PC-9 (cell line): ENCODE data around the gene ZNF774. TPM values are rescaled to one million over a fixed set of nuclear protein-coding genes. Genes with fewer than 3 reads are reported as not detected.

Experiments used
- BruUV-seq: library from RNA; stranded (reverse); fragments of 400-500 nt; replicated peaks from 2 replicates; lab custom pipeline; 2021; lab: Mats Ljungman, UMichigan
- CTCF ChIA-PET: fragments of 300-600 bp; sonication (Branson Sonifier 250); formaldehyde crosslinking; loops from one replicate; lab custom pipeline; 2022; ENCODE audit warnings: antibody characterized with exemption; lab: Charles Lee
- POLR2A ChIA-PET: fragments of 300-600 bp; sonication (Branson Sonifier 250); formaldehyde crosslinking; loops from one replicate; lab custom pipeline; 2022; ENCODE audit warnings: antibody characterized with exemption; ENCODE audit not compliant: unreplicated experiment; lab: Charles Lee
- DNase-seq, 2 experiments: peaks; one replicate each; pipeline versions ENCODE4 v3.0.0 to v3.0.0-alpha.2; 2015 to 2022; ENCODE audit warnings: mixed read lengths in 1 of 2
- H2AFZ ChIP-seq: fragments of 200-600 bp; sonication (generic); 2 replicates; pipeline ENCODE4 v1.8.1; 2017; ENCODE audit warnings: antibody characterized with exemption
- H3F3A ChIP-seq: fragments of 200-600 bp; sonication (generic); 2 replicates; pipeline ENCODE4 v1.8.1; 2017; ENCODE audit warnings: antibody characterized with exemption, mild to moderate bottlenecking, low read depth; ENCODE audit not compliant: insufficient read depth
- H3K27ac ChIP-seq: fragments of 200-600 bp; sonication (generic); 2 replicates; pipeline ENCODE4 v1.6.1; 2016; ENCODE audit warnings: mixed run types
- H3K27me3 ChIP-seq: fragments of 200-600 bp; sonication (generic); 2 replicates; pipeline ENCODE4 v1.6.1; 2016; ENCODE audit warnings: low read depth, mixed run types; ENCODE audit not compliant: insufficient read depth
- H3K36me3 ChIP-seq: fragments of 200-600 bp; sonication (generic); 2 replicates; pipeline ENCODE4 v1.6.1; 2016; ENCODE audit warnings: low read depth, mixed run types
- H3K4me1 ChIP-seq: fragments of 200-600 bp; sonication (generic); replicated peaks from 2 replicates; pipeline ENCODE4 v1.6.1; 2016; ENCODE audit warnings: mixed run types; ENCODE audit not compliant: insufficient read depth
- H3K4me2 ChIP-seq: fragments of 200-600 bp; sonication (generic); 2 replicates; pipeline ENCODE4 v1.6.1; 2017; ENCODE audit warnings: mixed run types
- H3K4me3 ChIP-seq: fragments of 200-600 bp; sonication (generic); 2 replicates; pipeline ENCODE4 v1.6.1; 2016; ENCODE audit warnings: mixed run types
- H3K79me2 ChIP-seq: fragments of 200-600 bp; sonication (generic); 2 replicates; pipeline ENCODE4 v1.6.1; 2017; ENCODE audit warnings: low read depth, mixed run types
- H3K9me2 ChIP-seq: fragments of 200-600 bp; sonication (generic); 2 replicates; pipeline ENCODE4 v1.8.1; 2017; ENCODE audit warnings: mild to moderate bottlenecking; ENCODE audit not compliant: insufficient read depth
- H3K9me3 ChIP-seq: fragments of 200-600 bp; sonication (generic); 2 replicates; pipeline ENCODE4 v1.8.1; 2016; ENCODE audit warnings: low read depth; ENCODE audit not compliant: insufficient read depth
- H4K20me1 ChIP-seq: fragments of 200-600 bp; sonication (generic); 2 replicates; pipeline ENCODE4 v1.8.1; 2017; ENCODE audit not compliant: insufficient read depth
- EZH2 ChIP-seq: fragments of 200-600 bp; sonication (generic); IDR thresholded peaks from 2 replicates; pipeline ENCODE4 v1.8.0; 2017; ENCODE audit warnings: antibody characterized with exemption, low read depth
- intact Hi-C: fragments of 100-400 bp; cut with micrococcal nuclease; formaldehyde crosslinking; loops from one replicate; pipeline ENCODE4 v1.10.0; 2022; ENCODE audit not compliant: unreplicated experiment
- total RNA-seq: library from RNA; stranded (reverse); gene quantifications from 2 replicates; pipeline ENCODE4 v1.2.3, GENCODE V29; 2021
- TF ChIP-seq, protein P1 (sequence below): fragments of 200-600 bp; sonication (generic); conservative IDR thresholded peaks from 2 replicates; pipeline ENCODE4 v1.6.1; 2017; ENCODE audit warnings: mixed run types, antibody characterized with exemption, mild to moderate bottlenecking, moderate library complexity

The ZNF774 gene
- total RNA-seq, 1 experiment from 2014 or later = 6.3 TPM

DNA sequence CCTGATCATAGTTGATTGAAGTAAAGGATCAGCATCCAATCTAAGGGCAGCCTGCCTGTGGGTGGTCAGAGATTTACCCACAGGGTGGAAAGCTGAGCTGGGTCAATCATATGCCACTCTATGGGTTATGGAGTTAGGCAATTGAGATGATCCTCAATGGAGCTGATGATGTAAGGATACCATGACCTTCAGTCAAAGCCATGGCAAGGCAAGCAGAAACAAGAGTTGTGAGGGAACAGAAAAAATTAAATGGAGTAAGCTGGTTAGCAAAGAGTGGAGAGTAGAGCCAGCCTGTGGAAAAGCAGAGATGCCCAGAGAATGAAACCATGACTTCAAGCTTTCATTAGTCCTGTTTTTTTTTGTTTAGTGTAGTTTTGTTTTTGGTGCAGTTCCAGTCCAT lies 30.2 kb downstream of the ZNF774 start:
- TF ChIP-seq, protein P1, sequence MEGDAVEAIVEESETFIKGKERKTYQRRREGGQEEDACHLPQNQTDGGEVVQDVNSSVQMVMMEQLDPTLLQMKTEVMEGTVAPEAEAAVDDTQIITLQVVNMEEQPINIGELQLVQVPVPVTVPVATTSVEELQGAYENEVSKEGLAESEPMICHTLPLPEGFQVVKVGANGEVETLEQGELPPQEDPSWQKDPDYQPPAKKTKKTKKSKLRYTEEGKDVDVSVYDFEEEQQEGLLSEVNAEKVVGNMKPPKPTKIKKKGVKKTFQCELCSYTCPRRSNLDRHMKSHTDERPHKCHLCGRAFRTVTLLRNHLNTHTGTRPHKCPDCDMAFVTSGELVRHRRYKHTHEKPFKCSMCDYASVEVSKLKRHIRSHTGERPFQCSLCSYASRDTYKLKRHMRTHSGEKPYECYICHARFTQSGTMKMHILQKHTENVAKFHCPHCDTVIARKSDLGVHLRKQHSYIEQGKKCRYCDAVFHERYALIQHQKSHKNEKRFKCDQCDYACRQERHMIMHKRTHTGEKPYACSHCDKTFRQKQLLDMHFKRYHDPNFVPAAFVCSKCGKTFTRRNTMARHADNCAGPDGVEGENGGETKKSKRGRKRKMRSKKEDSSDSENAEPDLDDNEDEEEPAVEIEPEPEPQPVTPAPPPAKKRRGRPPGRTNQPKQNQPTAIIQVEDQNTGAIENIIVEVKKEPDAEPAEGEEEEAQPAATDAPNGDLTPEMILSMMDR = no peak
- no peak for TF ChIP-seq EZH2
- Histone ChIP-seq H3K27ac (no peak overlapping the region), H4K20me1 (no peaks in the 10 kb centered on the region), H2AFZ (no peak overlapping the region), H3K4me3 (no peak overlapping the region), H3K4me2 (no peak overlapping the region), H3F3A (peaks cover 12% of the 10 kb centered on the region), H3K27me3 (no peaks in the 10 kb centered on the region), H3K9me3 (peaks cover 11% of the 10 kb centered on the region; the same call in 1 of the 2 replicates), H3K36me3 (no peaks in the 10 kb centered on the region), H3K4me1 (0 out of 2 replicates have a peak, but pooled peaks cover under 1% of the 10 kb centered on the region), H3K79me2 (no peaks in the 10 kb centered on the region), H3K9me2 (no peaks in the 10 kb centered on the region)
- intact Hi-C loops = no loop called here
- CTCF ChIA-PET = no interaction called here
- BruUV-seq = no TSS peak
- POLR2A ChIA-PET = interaction anchor here (0.5 kb wide), 1 partner anchor 19 kb away, joined by 21 read pairs; no protein-coding TSS in a partner anchor
- DNase-seq = no peak

DNA sequence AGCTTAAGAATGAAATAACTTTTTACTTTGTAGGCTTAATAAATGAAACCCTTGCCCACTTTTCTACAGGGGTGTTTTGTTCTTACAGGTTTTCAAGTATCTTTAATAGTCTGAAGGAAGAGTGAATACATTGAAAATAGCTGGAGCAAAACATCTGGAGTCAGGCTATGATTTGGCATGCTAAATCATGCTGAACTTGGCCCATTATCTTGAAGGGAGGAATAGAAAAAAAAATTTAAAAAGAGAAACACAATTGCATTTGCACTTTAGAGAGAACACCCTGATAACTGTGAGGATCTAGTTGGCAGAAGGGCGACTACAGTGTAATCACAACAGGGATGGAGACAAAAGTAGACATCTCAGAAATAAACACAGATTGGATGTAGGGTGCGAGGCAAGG lies 34.1 kb downstream of the ZNF774 start:
- Histone ChIP-seq H3F3A (peaks cover 12% of the 10 kb centered on the region), H3K4me1 (peaks cover 16% of the 10 kb centered on the region), H4K20me1 (peaks cover 4% of the 10 kb centered on the region; the same call in 1 of the 2 replicates), H3K4me2 (no peak overlapping the region), H3K9me2 (no peaks in the 10 kb centered on the region), H3K9me3 (no peaks in the 10 kb centered on the region), H3K4me3 (no peak overlapping the region), H3K27me3 (no peaks in the 10 kb centered on the region), H3K36me3 (peaks cover 8% of the 10 kb centered on the region; the same call in 1 of the 2 replicates), H3K27ac (no peak overlapping the region), H2AFZ (no peak overlapping the region), H3K79me2 (peaks cover 27% of the 10 kb centered on the region)
- intact Hi-C loops = loop anchor here (5.0 kb wide), 1 partner anchor 36 kb away; no protein-coding TSS in a partner anchor
- no peak for DNase-seq
- ChIA-PET CTCF (no interaction called here), POLR2A (no interaction called here)
- TF ChIP-seq, protein P1 = no peak
- TF ChIP-seq EZH2 = no peak
- no TSS peak for BruUV-seq

DNA sequence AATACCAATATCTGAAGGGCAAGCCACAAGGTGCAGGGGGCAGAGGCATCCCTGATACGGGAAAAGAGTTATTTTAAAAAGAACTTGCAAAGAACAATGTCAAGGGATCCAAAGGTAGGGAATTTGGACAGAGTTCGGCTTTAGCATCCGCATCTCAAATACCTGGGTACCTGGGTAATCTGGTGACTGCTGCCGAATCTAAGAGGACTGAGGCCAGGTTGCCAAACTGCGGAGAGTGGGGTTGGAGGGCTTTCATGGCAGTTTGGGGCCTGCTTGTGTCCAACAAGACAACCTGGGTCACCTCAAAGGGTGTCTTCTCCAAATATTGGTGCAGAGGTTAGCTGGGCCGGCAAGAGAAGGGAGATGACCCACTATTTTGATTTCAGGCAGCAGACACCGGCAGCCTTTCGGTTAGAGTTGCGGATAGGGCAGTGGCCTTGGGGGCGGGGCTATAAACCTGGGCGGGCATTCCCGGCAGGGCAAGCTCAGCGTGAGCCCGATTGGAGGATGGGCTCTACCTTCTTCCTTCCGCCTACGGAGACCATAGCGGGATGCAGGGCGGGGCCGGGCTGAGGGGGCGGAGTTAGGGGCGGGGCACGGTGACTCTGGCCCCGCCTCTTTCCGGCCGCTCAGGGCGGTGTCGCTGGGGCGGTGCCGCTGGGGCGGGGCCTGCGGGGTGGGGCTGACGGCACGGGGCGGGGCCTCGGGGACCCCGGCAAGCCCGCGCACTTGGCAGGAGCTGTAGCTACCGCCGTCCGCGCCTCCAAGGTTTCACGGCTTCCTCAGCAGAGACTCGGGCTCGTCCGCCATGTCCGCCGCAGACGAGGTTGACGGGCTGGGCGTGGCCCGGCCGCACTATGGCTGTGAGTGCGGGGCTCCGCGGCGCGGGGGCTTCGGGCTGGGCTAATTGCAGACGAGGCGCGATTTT lies 35.7 kb downstream of the ZNF774 start, which contains the start of gene IQGAP1:
Gene IQGAP1 (plus strand): TSS at position 709 of the 928 bp plus-strand sequence. CDS start 100 bp downstream, at position 809.
- ChIA-PET POLR2A (interaction anchor here (0.5 to 1.0 kb wide), 13 partner anchors 14 to 206 kb away, joined by 3 to 27 read pairs (median 5); no protein-coding TSS in a partner anchor), CTCF (interaction anchor here (0.5 to 1.7 kb wide), 5 partner anchors 24 to 80 kb away, joined by 3 to 6 read pairs (median 3); no protein-coding TSS in a partner anchor)
- peak; percentile 86 to 96 for DNase-seq
- TSS peak; percentile 92 for BruUV-seq
- Histone ChIP-seq H2AFZ (peak within 1 kb of the TSS; percentile 98), H3K9me2 (no peaks in the 10 kb centered on the region), H3K9me3 (no peaks in the 10 kb centered on the region), H3F3A (peaks cover 12% of the 10 kb centered on the region), H3K27me3 (no peaks in the 10 kb centered on the region), H3K4me2 (peak within 1 kb of the TSS; percentile 99), H3K36me3 (peaks cover 21% of the 10 kb centered on the region), H3K79me2 (peaks cover 43% of the 10 kb centered on the region), H3K4me3 (peak within 1 kb of the TSS; percentile 87), H4K20me1 (peaks cover 4% of the 10 kb centered on the region; the same call in 1 of the 2 replicates), H3K27ac (peak within 1 kb of the TSS; percentile 58), H3K4me1 (peaks cover 16% of the 10 kb centered on the region)
- intact Hi-C loops = loop anchor here (1.0 to 5.0 kb wide), 4 partner anchors 23 to 92 kb away; no protein-coding TSS in a partner anchor
- TF ChIP-seq EZH2 = no peak
- TF ChIP-seq, protein P1 = no peak
